Upper lobe of left lung (tissue), 4 donors: ENCODE measurements around the gene FLOT1.

Source experiments
- CTCF ChIP-seq, 6 experiments: fragments of 450-650 bp in 4 of 6; fragments of 200-600 bp in 2 of 6; sonication (generic) in 2 of 6; IDR thresholded peaks; one replicate each; pipeline ENCODE4 v1.5.1; 2016 to 2019; ENCODE audit warnings: antibody characterized with exemption in 6 of 6
- POLR2A ChIP-seq, 4 donors: fragments of 450-650 bp; IDR thresholded peaks; one replicate each; pipeline ENCODE4 v1.5.1; 2016 to 2017; ENCODE audit warnings: antibody characterized with exemption in 4 of 4, mild to moderate bottlenecking in 2 of 4
- POLR2AphosphoS5 ChIP-seq, 2 donors: sonication (generic); formaldehyde crosslinking; IDR thresholded peaks; one replicate each; pipeline ENCODE4 v1.5.1; 2017; ENCODE audit warnings: antibody characterized with exemption in 2 of 2

- TF ChIP-seq POLR2AphosphoS5 (IDR thresholded peaks at IDR 0.05) (no peak), POLR2A (IDR thresholded peaks at IDR 0.05) (no peak), CTCF (IDR thresholded peaks at IDR 0.05) (no peak)
These were observed 20.7 kb upstream of the FLOT1 start for GRCh38 chr6:30763155-30763617.
